ENCODE data around the gene ANO8. TPM values are rescaled to one million over a fixed set of nuclear protein-coding genes. Genes with fewer than 3 reads are reported as not detected.
A peak's percentile ranks its signal among the peaks of the same experiment; 100 is the strongest.

The ANO8 gene
- total and polyA plus RNA-seq, 2 of the 13 experiments (the other 11 are each of a cell fraction or from before 2014, with no cell fraction given): 1.8 to 3.5 TPM

DNA sequence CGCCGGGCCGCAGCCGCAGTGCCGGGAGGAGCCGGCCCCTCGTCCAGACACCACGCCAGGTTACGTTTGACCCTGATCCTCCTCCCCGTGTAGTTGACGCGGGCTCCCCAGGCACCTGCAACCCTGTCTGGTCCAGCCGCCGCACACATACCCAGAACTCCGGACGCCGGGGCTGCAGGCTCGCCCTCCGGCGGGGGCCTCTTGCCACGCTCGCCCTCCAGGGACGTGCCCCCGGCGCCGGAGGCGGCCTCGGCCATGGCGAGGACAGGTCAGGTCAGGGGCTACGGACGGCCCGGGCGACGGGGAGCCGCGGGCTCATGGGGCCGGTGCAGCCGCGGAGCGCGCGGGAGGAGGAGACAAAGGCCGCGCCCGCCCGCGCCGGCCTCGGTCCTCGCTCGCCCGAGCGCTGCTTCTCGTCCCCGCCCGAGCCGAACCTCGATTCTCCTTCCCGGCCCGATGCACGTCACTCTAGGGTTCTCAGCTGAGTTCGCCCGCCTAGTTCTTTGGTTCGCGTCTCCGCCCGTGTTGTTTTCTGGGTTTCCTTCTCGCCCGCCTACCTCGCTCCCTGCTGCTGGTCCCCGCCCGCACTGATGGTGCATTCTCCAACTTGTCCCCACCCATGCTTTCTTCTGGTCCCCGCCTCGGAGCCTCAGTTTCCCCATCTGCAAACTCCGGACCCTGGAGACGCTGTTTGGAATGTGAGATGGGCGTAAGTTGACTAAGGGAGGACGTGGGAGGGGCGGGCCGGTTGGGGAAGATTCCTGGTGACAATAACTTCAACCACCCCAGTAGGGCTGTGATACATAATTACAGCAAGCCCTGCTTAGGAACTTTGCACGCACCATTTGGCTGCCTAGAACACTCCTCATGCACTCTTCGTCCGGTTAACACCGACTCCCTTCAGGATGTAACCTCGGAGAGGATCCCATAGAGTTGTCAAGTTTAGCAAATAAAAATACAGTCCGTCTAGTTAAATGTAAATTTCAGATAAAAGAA lies at the start of gene ANO8 (continued):
- TF ChIP-seq, protein P1, sequence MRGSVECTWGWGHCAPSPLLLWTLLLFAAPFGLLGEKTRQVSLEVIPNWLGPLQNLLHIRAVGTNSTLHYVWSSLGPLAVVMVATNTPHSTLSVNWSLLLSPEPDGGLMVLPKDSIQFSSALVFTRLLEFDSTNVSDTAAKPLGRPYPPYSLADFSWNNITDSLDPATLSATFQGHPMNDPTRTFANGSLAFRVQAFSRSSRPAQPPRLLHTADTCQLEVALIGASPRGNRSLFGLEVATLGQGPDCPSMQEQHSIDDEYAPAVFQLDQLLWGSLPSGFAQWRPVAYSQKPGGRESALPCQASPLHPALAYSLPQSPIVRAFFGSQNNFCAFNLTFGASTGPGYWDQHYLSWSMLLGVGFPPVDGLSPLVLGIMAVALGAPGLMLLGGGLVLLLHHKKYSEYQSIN (CRISPR knock-in tag; IDR thresholded peaks at IDR 0.05; ENCODE audit: borderline replicate concordance): no peak
- TF ChIP-seq THAP11 (CRISPR knock-in tag; IDR thresholded peaks at IDR 0.05): peak; percentile 86
- 0 out of 2 replicates have a peak, but pooled peaks have one; percentile 24 for TF ChIP-seq CBX5 (CRISPR knock-in tag; IDR thresholded peaks at IDR 0.05; ENCODE audit: borderline replicate concordance)
- no peak for TF ChIP-seq STAT5B (CRISPR knock-in tag; IDR thresholded peaks at IDR 0.05)
- no peak for TF ChIP-seq ADNP (CRISPR knock-in tag; IDR thresholded peaks at IDR 0.05)
- TF ChIP-seq RFX3 (CRISPR knock-in tag; IDR thresholded peaks at IDR 0.05): no peak
- TF ChIP-seq, protein P2, sequence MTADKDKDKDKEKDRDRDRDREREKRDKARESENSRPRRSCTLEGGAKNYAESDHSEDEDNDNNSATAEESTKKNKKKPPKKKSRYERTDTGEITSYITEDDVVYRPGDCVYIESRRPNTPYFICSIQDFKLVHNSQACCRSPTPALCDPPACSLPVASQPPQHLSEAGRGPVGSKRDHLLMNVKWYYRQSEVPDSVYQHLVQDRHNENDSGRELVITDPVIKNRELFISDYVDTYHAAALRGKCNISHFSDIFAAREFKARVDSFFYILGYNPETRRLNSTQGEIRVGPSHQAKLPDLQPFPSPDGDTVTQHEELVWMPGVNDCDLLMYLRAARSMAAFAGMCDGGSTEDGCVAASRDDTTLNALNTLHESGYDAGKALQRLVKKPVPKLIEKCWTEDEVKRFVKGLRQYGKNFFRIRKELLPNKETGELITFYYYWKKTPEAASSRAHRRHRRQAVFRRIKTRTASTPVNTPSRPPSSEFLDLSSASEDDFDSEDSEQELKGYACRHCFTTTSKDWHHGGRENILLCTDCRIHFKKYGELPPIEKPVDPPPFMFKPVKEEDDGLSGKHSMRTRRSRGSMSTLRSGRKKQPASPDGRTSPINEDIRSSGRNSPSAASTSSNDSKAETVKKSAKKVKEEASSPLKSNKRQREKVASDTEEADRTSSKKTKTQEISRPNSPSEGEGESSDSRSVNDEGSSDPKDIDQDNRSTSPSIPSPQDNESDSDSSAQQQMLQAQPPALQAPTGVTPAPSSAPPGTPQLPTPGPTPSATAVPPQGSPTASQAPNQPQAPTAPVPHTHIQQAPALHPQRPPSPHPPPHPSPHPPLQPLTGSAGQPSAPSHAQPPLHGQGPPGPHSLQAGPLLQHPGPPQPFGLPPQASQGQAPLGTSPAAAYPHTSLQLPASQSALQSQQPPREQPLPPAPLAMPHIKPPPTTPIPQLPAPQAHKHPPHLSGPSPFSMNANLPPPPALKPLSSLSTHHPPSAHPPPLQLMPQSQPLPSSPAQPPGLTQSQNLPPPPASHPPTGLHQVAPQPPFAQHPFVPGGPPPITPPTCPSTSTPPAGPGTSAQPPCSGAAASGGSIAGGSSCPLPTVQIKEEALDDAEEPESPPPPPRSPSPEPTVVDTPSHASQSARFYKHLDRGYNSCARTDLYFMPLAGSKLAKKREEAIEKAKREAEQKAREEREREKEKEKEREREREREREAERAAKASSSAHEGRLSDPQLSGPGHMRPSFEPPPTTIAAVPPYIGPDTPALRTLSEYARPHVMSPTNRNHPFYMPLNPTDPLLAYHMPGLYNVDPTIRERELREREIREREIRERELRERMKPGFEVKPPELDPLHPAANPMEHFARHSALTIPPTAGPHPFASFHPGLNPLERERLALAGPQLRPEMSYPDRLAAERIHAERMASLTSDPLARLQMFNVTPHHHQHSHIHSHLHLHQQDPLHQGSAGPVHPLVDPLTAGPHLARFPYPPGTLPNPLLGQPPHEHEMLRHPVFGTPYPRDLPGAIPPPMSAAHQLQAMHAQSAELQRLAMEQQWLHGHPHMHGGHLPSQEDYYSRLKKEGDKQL (CRISPR knock-in tag; IDR thresholded peaks at IDR 0.05; ENCODE audit: low read depth): no peak
- TF ChIP-seq, protein P3, sequence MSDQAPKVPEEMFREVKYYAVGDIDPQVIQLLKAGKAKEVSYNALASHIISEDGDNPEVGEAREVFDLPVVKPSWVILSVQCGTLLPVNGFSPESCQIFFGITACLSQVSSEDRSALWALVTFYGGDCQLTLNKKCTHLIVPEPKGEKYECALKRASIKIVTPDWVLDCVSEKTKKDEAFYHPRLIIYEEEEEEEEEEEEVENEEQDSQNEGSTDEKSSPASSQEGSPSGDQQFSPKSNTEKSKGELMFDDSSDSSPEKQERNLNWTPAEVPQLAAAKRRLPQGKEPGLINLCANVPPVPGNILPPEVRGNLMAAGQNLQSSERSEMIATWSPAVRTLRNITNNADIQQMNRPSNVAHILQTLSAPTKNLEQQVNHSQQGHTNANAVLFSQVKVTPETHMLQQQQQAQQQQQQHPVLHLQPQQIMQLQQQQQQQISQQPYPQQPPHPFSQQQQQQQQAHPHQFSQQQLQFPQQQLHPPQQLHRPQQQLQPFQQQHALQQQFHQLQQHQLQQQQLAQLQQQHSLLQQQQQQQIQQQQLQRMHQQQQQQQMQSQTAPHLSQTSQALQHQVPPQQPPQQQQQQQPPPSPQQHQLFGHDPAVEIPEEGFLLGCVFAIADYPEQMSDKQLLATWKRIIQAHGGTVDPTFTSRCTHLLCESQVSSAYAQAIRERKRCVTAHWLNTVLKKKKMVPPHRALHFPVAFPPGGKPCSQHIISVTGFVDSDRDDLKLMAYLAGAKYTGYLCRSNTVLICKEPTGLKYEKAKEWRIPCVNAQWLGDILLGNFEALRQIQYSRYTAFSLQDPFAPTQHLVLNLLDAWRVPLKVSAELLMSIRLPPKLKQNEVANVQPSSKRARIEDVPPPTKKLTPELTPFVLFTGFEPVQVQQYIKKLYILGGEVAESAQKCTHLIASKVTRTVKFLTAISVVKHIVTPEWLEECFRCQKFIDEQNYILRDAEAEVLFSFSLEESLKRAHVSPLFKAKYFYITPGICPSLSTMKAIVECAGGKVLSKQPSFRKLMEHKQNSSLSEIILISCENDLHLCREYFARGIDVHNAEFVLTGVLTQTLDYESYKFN (CRISPR knock-in tag; conservative IDR thresholded peaks at IDR 0.05): no peak; the same call in 1 of the 2 replicates
- TF ChIP-seq, protein P4, sequence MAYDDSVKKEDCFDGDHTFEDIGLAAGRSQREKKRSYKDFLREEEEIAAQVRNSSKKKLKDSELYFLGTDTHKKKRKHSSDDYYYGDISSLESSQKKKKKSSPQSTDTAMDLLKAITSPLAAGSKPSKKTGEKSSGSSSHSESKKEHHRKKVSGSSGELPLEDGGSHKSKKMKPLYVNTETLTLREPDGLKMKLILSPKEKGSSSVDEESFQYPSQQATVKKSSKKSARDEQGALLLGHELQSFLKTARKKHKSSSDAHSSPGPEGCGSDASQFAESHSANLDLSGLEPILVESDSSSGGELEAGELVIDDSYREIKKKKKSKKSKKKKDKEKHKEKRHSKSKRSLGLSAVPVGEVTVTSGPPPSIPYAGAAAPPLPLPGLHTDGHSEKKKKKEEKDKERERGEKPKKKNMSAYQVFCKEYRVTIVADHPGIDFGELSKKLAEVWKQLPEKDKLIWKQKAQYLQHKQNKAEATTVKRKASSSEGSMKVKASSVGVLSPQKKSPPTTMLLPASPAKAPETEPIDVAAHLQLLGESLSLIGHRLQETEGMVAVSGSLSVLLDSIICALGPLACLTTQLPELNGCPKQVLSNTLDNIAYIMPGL (CRISPR knock-in tag; IDR thresholded peaks at IDR 0.05; ENCODE audit: borderline replicate concordance in 1 of 2, low read depth in 1 of 2): peak; percentile 48 to 80; a peak in 3 of 4 replicates
- no peak for TF ChIP-seq ZNF234 (CRISPR knock-in tag; conservative IDR thresholded peaks at IDR 0.05)
- TF ChIP-seq, protein P5, sequence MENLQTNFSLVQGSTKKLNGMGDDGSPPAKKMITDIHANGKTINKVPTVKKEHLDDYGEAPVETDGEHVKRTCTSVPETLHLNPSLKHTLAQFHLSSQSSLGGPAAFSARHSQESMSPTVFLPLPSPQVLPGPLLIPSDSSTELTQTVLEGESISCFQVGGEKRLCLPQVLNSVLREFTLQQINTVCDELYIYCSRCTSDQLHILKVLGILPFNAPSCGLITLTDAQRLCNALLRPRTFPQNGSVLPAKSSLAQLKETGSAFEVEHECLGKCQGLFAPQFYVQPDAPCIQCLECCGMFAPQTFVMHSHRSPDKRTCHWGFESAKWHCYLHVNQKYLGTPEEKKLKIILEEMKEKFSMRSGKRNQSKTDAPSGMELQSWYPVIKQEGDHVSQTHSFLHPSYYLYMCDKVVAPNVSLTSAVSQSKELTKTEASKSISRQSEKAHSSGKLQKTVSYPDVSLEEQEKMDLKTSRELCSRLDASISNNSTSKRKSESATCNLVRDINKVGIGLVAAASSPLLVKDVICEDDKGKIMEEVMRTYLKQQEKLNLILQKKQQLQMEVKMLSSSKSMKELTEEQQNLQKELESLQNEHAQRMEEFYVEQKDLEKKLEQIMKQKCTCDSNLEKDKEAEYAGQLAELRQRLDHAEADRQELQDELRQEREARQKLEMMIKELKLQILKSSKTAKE (CRISPR knock-in tag; IDR thresholded peaks at IDR 0.05; ENCODE audit: borderline replicate concordance): no peak
